Measurements from ENCODE around the gene LMAN2L. TPM values are rescaled to one million over a fixed set of nuclear protein-coding genes. Genes with fewer than 3 reads are reported as not detected.

Gene LMAN2L
- total RNA-seq, 1 experiment from 2014 or later: 24.0 TPM

GRCh38 chr2:96703021-96703751 lies 36.7 kb downstream of the LMAN2L start:
- H3K27me3 ChIP-seq (replicated peaks; ENCODE audit: insufficient read depth, low read depth, low read length, poor library complexity): no peaks in the 10 kb centered on the region
- POLR2A ChIA-PET (ENCODE audit: low non-redundant PET): no interaction called here
- no peaks in the 10 kb centered on the region for H3K9me3 ChIP-seq (ENCODE audit: low read depth, low read length, poor library complexity, severe bottlenecking)
- DNase-seq (ENCODE audit: low spot score): no peak
- no peak overlapping the region for H3K4me3 ChIP-seq (ENCODE audit: low read depth, low read length, poor library complexity, severe bottlenecking)
- H3K27ac ChIP-seq (ENCODE audit: low read depth, low read length, poor library complexity, severe bottlenecking): no peak overlapping the region
- CTCF ChIA-PET: no interaction called here
- BruUV-seq (replicated peaks): no TSS peak
- no peaks in the 10 kb centered on the region for H3K4me1 ChIP-seq (ENCODE audit: insufficient read depth, low read length, poor library complexity, severe bottlenecking)
- intact Hi-C loops (cut with micrococcal nuclease; ENCODE audit: unreplicated experiment): no loop called here
- TF ChIP-seq CTCF (conservative IDR thresholded peaks at IDR 0.05; ENCODE audit: low read depth, low read length): no peak
- TF ChIP-seq EZH2 (IDR thresholded peaks at IDR 0.05; ENCODE audit: borderline replicate concordance, low read depth, low read length, poor library complexity, severe bottlenecking): no peak
- H3K36me3 ChIP-seq (ENCODE audit: insufficient read depth, low read length, poor library complexity, severe bottlenecking): peaks cover 21% of the 10 kb centered on the region

GRCh38 chr2:96702098-96702785 lies 37.6 kb downstream of the LMAN2L start:
- Histone ChIP-seq H3K27me3 (replicated peaks; ENCODE audit: insufficient read depth, low read depth, low read length, poor library complexity) (no peaks in the 10 kb centered on the region), H3K9me3 (ENCODE audit: low read depth, low read length, poor library complexity, severe bottlenecking) (no peaks in the 10 kb centered on the region), H3K27ac (ENCODE audit: low read depth, low read length, poor library complexity, severe bottlenecking) (no peak overlapping the region), H3K36me3 (ENCODE audit: insufficient read depth, low read length, poor library complexity, severe bottlenecking) (peaks cover 11% of the 10 kb centered on the region), H3K4me1 (ENCODE audit: insufficient read depth, low read length, poor library complexity, severe bottlenecking) (no peaks in the 10 kb centered on the region), H3K4me3 (ENCODE audit: low read depth, low read length, poor library complexity, severe bottlenecking) (no peak overlapping the region)
- no TSS peak for BruUV-seq (replicated peaks)
- TF ChIP-seq EZH2 (IDR thresholded peaks at IDR 0.05; ENCODE audit: borderline replicate concordance, low read depth, low read length, poor library complexity, severe bottlenecking) (no peak), CTCF (conservative IDR thresholded peaks at IDR 0.05; ENCODE audit: low read depth, low read length) (no peak)
- intact Hi-C loops (cut with micrococcal nuclease; ENCODE audit: unreplicated experiment): no loop called here
- POLR2A ChIA-PET (ENCODE audit: low non-redundant PET): no interaction called here
- CTCF ChIA-PET: no interaction called here
- no peak for DNase-seq (ENCODE audit: low spot score)

- ChIA-PET POLR2A (ENCODE audit: low non-redundant PET) (no interaction called here), CTCF (no interaction called here)
- no peak for TF ChIP-seq EZH2 (IDR thresholded peaks at IDR 0.05; ENCODE audit: borderline replicate concordance, low read depth, low read length, poor library complexity, severe bottlenecking)
- TF ChIP-seq CTCF (conservative IDR thresholded peaks at IDR 0.05; ENCODE audit: low read depth, low read length): no peak
- no peak for DNase-seq (ENCODE audit: low spot score)
- no peaks in the 10 kb centered on the region for H3K4me1 ChIP-seq (ENCODE audit: insufficient read depth, low read length, poor library complexity, severe bottlenecking)
- no peaks in the 10 kb centered on the region for H3K9me3 ChIP-seq (ENCODE audit: low read depth, low read length, poor library complexity, severe bottlenecking)
- peaks cover 6% of the 10 kb centered on the region for H3K36me3 ChIP-seq (ENCODE audit: insufficient read depth, low read length, poor library complexity, severe bottlenecking)
- H3K27ac ChIP-seq (ENCODE audit: low read depth, low read length, poor library complexity, severe bottlenecking): no peak overlapping the region
- intact Hi-C loops (cut with micrococcal nuclease; ENCODE audit: unreplicated experiment): no loop called here
- no TSS peak for BruUV-seq (replicated peaks)
- H3K27me3 ChIP-seq (replicated peaks; ENCODE audit: insufficient read depth, low read depth, low read length, poor library complexity): no peaks in the 10 kb centered on the region
- H3K4me3 ChIP-seq (ENCODE audit: low read depth, low read length, poor library complexity, severe bottlenecking): no peak overlapping the region
These were observed 38.2 kb downstream of the LMAN2L start for GRCh38 chr2:96701636-96702035.

Measured in A673 (cell line).